Hepatocyte (in vitro differentiated cells): ENCODE measurements around the gene LONP2. TPM values are rescaled to one million over a fixed set of nuclear protein-coding genes. Genes with fewer than 3 reads are reported as not detected.

Experiments used
- DNase-seq: peaks from one replicate; pipeline ENCODE4 v3.0.0-alpha.2; 2016; ENCODE audit warnings: low spot score
- H2AFZ ChIP-seq: fragments of 200-600 bp; sonication (generic); 2 replicates; pipeline ENCODE4 v1.6.0; 2016; ENCODE audit warnings: antibody characterized with exemption, mild to moderate bottlenecking
- H3K27ac ChIP-seq: fragments of 200-600 bp; sonication (generic); 2 replicates; pipeline ENCODE4 v1.5.1; 2016; ENCODE audit warnings: mild to moderate bottlenecking
- H3K27me3 ChIP-seq: fragments of 200-600 bp; sonication (generic); 2 replicates; pipeline ENCODE4 v1.6.1; 2016
- H3K36me3 ChIP-seq: fragments of 200-600 bp; sonication (generic); replicated peaks from 2 replicates; pipeline ENCODE4 v1.5.1; 2016; ENCODE audit warnings: low read depth; ENCODE audit not compliant: insufficient read depth
- H3K4me1 ChIP-seq: fragments of 200-600 bp; sonication (generic); 2 replicates; pipeline ENCODE4 v1.5.1; 2016; ENCODE audit warnings: mild to moderate bottlenecking, moderate library complexity; ENCODE audit not compliant: insufficient read depth
- H3K4me2 ChIP-seq: fragments of 200-600 bp; sonication (generic); 2 replicates; pipeline ENCODE4 v1.6.0; 2016
- H3K4me3 ChIP-seq: fragments of 200-600 bp; sonication (generic); 2 replicates; pipeline ENCODE4 v1.5.1; 2016; ENCODE audit warnings: mild to moderate bottlenecking
- H3K79me2 ChIP-seq: fragments of 200-600 bp; sonication (generic); 2 replicates; pipeline ENCODE4 v1.6.0; 2017; ENCODE audit warnings: mild to moderate bottlenecking
- H3K9me2 ChIP-seq: fragments of 200-600 bp; sonication (generic); replicated peaks from 2 replicates; pipeline ENCODE4 v1.6.0; 2017; ENCODE audit warnings: mild to moderate bottlenecking; ENCODE audit not compliant: insufficient read depth
- H3K9me3 ChIP-seq: fragments of 200-600 bp; sonication (generic); 2 replicates; pipeline ENCODE4 v1.5.1; 2016; ENCODE audit warnings: low read depth, mild to moderate bottlenecking
- H4K20me1 ChIP-seq: fragments of 200-600 bp; sonication (generic); 2 replicates; pipeline ENCODE4 v1.6.0; 2016; ENCODE audit warnings: mild to moderate bottlenecking; ENCODE audit not compliant: insufficient read depth, poor library complexity, severe bottlenecking
- EZH2 ChIP-seq: fragments of 200-600 bp; sonication (generic); IDR thresholded peaks from 2 replicates; pipeline ENCODE4 v1.6.1; 2016; ENCODE audit warnings: antibody characterized with exemption, mild to moderate bottlenecking, borderline replicate concordance
- EZH2phosphoT487 ChIP-seq: fragments of 200-600 bp; sonication (generic); IDR thresholded peaks from one replicate; pipeline ENCODE4 v1.6.1; 2018; ENCODE audit warnings: antibody characterized with exemption, mild to moderate bottlenecking, low read depth, moderate library complexity; ENCODE audit not compliant: unreplicated experiment, severe bottlenecking
- WGBS: methylation state at CpG from one replicate; pipeline ENCODE4 v1.1.6; 2016; ENCODE audit warnings: low lambda C conversion rate; ENCODE audit errors: missing lambda C conversion rate; 5-methylcytosine and 5-hydroxymethylcytosine counted together
- polyA plus RNA-seq: library from polyadenylated mRNA; unstranded; fragments of >200 nt; fragmentation: Nextera tagmentation; extraction: Ambion mirVana; gene quantifications from 2 replicates; pipeline ENCODE4 v1.2.1, GENCODE V29; 2016
- total RNA-seq: library from RNA; depleted of rRNA; stranded (reverse); fragments of >200 nt; gene quantifications from 2 replicates; pipeline ENCODE4 v1.2.3, GENCODE V29; 2014
- TF ChIP-seq, protein P1 (sequence below): fragments of 200-600 bp; sonication (generic); IDR thresholded peaks from 2 replicates; pipeline ENCODE4 v1.5.1; 2016; ENCODE audit warnings: antibody characterized with exemption, mild to moderate bottlenecking; ENCODE audit not compliant: poor library complexity

LONP2 gene
- total and polyA plus RNA-seq, 2 experiments from 2014 or later = 30.1 to 56.8 TPM

- no peak for DNase-seq
- no peak for TF ChIP-seq EZH2
- TF ChIP-seq, protein P1, sequence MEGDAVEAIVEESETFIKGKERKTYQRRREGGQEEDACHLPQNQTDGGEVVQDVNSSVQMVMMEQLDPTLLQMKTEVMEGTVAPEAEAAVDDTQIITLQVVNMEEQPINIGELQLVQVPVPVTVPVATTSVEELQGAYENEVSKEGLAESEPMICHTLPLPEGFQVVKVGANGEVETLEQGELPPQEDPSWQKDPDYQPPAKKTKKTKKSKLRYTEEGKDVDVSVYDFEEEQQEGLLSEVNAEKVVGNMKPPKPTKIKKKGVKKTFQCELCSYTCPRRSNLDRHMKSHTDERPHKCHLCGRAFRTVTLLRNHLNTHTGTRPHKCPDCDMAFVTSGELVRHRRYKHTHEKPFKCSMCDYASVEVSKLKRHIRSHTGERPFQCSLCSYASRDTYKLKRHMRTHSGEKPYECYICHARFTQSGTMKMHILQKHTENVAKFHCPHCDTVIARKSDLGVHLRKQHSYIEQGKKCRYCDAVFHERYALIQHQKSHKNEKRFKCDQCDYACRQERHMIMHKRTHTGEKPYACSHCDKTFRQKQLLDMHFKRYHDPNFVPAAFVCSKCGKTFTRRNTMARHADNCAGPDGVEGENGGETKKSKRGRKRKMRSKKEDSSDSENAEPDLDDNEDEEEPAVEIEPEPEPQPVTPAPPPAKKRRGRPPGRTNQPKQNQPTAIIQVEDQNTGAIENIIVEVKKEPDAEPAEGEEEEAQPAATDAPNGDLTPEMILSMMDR = no peak
- no peak for TF ChIP-seq EZH2phosphoT487
- H4K20me1 ChIP-seq = no peaks in the 10 kb centered on the region
- no peaks in the 10 kb centered on the region for H3K27me3 ChIP-seq
- H3K4me3 ChIP-seq = no peak overlapping the region
- H3K4me1 ChIP-seq = no peaks in the 10 kb centered on the region
- H3K9me3 ChIP-seq = no peaks in the 10 kb centered on the region
- no peaks in the 10 kb centered on the region for H3K79me2 ChIP-seq
- H3K27ac ChIP-seq = no peak overlapping the region
- 100% methylated on average over 2 of the region's 2 CpGs for WGBS
- H3K36me3 ChIP-seq = no peaks in the 10 kb centered on the region
- no peak overlapping the region for H2AFZ ChIP-seq
- H3K9me2 ChIP-seq = no peaks in the 10 kb centered on the region
- H3K4me2 ChIP-seq = no peak overlapping the region
Measured at GRCh38 chr16:48330189-48330840, 86.2 kb downstream of the LONP2 start.

- H3K4me1 ChIP-seq = no peaks in the 10 kb centered on the region
- no peaks in the 10 kb centered on the region for H3K9me3 ChIP-seq
- TF ChIP-seq, protein P1 = no peak
- TF ChIP-seq EZH2 = no peak
- TF ChIP-seq EZH2phosphoT487 = no peak
- no peaks in the 10 kb centered on the region for H3K27me3 ChIP-seq
- 86% methylated on average over 3 of the region's 3 CpGs for WGBS
- H3K27ac ChIP-seq = no peak overlapping the region
- no peaks in the 10 kb centered on the region for H4K20me1 ChIP-seq
- no peaks in the 10 kb centered on the region for H3K9me2 ChIP-seq
- no peak overlapping the region for H2AFZ ChIP-seq
- no peak for DNase-seq
- no peaks in the 10 kb centered on the region for H3K36me3 ChIP-seq
- no peak overlapping the region for H3K4me2 ChIP-seq
- H3K4me3 ChIP-seq = no peak overlapping the region
- no peaks in the 10 kb centered on the region for H3K79me2 ChIP-seq
Measured at GRCh38 chr16:48330841-48331192, 86.7 kb downstream of the LONP2 start.

DNA sequence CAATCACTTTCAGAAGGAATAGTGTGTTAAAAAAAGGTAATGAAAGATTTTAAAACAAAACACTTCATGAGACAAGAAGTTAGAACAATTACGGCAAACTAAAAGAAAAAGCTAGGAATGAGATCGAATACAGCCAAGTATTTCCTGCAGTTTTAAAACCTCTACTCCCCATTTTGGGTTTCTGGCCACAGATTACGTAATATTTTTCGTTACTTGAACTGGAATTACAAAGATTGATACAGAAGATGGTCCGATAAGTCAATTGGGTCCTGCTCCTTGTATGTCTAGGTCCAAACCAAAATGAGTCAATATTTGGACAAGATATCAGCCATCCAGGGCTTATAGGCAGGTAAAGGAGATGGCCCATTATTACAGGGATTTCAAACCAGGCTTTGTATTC, 88.9 kb downstream of the LONP2 start:
- Histone ChIP-seq H3K4me1 (no peaks in the 10 kb centered on the region), H4K20me1 (no peaks in the 10 kb centered on the region), H3K36me3 (no peaks in the 10 kb centered on the region), H2AFZ (no peak overlapping the region), H3K27ac (no peak overlapping the region), H3K9me2 (no peaks in the 10 kb centered on the region), H3K9me3 (no peaks in the 10 kb centered on the region), H3K4me3 (no peak overlapping the region), H3K79me2 (peaks cover 5% of the 10 kb centered on the region), H3K27me3 (no peaks in the 10 kb centered on the region), H3K4me2 (no peak overlapping the region)
- WGBS = 94% methylated on average over 5 of the region's 5 CpGs
- no peak for DNase-seq
- TF ChIP-seq, protein P1 = no peak
- TF ChIP-seq EZH2 = no peak
- TF ChIP-seq EZH2phosphoT487 = no peak
